Ramos (cell line): Measurements from ENCODE around the gene RHOBTB3.
"Not testable (repeated sequence)": the region's sequence is repeated elsewhere in the genome, so short reads cannot be mapped to it uniquely, and the experiment has no call there.

Source experiments
- in situ Hi-C: fragments of 300-500 bp; cut with MboI; formaldehyde crosslinking; loops from one replicate; pipeline ENCODE4 v1.14.3; 2022; ENCODE audit warnings: low sequenced_read_pairs; ENCODE audit not compliant: unreplicated experiment

RHOBTB3 gene

DNA sequence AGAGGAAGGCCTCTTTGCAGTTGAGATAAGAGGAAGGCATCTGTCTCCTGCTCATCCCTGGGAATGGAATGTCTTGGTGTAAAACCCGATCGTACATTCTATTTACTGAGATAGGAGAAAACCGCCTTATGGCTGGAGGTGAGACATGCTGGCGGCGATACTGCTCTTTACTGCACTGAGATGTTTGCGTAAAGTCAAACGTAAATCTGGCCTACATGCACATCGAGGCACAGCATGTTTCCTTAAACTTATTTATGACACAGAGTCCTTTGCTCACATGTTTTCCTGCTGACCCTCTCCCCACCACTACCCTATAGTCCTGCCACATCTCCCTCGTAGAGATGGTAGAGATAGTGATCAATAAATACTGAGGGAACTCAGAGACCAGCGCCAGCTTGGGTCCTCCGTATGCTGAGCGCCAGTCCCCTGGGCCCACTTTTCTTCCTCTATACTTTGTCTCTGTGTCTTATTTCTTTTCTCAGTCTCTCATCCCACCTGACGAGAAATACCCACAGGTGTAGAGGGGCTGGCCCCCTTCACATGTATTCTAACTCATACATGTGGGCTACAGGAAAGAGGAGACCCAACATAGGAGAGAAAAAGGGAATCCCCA, 80.4 kb downstream of the RHOBTB3 start:
- in situ Hi-C loops: not testable (repeated sequence)

- in situ Hi-C loops: no loop called here
Measured at GRCh38 chr5:95812074-95812471, 80.9 kb downstream of the RHOBTB3 start.

DNA sequence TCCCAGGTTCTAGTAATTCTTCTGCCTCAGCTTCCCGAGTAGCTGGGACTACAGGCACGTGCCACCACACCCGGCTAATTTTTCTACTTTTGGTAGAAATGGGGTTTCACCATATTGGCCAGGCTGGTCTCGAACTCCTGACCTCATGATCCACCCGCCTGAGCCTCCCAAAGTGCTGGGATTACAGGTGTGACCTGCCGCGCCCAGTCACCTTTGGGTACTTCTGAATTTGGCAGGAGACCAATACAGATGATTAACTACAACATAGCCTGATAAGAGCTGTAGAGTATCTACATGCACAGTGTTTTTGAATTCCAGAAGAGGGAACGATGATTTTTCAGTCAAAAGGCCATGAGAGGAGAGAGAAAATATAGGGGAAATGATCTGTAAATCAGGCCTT, 81.9 kb downstream of the RHOBTB3 start:
- in situ Hi-C loops: not testable (repeated sequence)

- in situ Hi-C loops: no loop called here
Measured at GRCh38 chr5:95815155-95815729, 84.1 kb downstream of the RHOBTB3 start.

DNA sequence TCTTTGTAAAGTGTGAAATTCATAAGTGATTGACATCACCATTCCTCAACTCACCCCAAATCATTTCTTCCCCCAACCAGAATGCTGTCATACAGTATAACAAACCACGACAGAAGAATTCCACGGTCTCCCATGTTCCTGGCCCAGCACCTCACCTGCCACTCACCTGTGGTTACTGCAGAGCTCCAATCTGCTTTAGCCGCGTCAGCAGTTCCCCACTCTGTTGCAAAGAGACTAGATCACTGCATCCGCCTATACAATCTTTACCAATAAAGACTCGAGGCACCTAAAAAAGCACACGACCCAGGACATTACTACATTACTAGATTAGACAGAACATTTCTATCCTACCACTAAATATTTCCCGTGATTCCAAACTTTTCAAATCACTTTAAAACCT, 85.2 kb downstream of the RHOBTB3 start:
- in situ Hi-C loops: no loop called here

DNA sequence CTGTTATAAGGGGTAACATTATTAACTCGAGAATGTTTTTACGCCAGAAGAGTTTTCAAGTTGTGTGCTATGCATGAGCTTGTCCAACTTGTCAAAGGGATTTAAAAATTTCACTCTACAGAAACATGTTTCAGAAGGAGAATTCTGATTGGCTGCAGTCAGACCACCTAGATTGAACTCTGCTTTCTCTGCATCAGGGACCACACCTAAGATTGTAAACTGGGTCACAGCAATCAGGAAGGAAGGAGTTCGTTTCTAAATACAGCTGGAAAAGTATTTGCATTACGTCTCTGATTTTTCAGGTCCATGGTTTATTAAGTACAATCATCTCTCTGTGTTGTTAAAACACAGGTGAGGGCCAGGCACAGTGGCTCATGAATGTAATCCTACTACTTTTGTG, 85.6 kb downstream of the RHOBTB3 start:
- in situ Hi-C loops: no loop called here

GRCh38 chr5:95817430-95817829, 86.3 kb downstream of the RHOBTB3 start:
- in situ Hi-C loops: no loop called here

GRCh38 chr5:95818181-95819147, 87.3 kb downstream of the RHOBTB3 start:
- in situ Hi-C loops: no loop called here

DNA sequence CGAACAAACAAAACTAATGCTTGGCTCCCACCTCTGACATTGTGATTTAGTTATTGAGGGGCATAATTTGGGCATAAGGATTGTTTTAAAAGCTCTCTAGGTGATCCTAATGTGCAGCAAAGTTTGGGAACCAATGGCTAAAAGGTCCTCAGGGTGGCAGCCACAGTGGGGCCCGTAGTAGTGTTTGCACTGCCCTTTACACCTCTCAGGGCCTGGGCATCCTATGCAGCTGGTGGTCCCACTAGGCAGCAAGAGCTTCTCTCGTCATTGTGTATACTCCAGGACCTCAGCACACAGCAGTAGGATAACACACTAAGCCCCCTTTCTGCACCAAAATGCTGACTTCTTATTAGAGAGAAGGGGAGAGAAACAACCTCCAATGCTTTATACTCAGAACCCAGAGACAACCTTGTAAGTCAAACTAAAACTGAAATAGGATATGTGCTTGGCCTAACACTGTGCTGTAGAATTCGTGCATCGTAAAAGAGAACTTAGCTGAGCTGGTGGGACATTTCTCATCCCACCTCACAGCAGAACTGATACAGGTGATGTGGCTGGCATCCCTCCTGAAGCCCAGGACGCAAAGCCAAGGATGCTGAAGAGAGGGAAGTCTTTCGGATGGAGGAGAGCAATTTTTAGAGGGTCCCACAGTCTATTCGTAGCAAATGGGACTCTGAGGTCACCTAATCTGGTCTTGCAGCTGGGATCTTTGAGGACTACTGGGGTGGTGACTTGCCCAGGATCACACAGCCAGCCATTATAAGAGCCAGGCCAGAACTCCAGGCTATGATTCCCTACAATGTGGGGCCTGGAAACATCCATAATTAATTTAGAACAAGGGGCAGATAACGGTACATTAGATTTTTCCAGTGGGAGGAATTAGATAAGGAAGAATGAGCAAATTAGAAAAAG, 90.2 kb downstream of the RHOBTB3 start:
- in situ Hi-C loops: no loop called here

DNA sequence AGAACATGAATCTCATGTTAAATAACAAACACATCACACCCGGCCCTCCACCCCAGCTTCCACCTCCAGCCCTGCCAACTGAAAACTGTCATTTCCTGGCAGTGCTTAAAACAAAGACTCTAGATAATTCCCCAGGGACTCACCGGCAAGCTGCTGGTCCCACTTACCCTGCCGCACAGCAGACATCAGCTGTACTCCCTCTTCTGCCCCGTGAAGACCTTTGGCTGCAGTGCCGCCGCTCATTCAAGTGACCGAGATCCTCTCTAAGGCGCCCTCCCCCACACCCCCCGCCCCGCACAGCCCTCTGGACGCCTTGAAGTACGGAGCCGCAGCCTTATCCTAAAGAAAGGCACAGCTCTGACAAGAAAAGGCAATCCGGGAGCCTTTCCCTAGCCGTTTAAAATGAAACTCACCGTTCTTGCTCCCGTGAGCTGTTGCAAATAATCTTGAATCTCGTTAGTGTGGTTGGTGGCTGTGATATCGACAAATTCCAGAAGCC, 91.0 kb downstream of the RHOBTB3 start:
- in situ Hi-C loops: no loop called here

- in situ Hi-C loops: no loop called here
Measured at GRCh38 chr5:95822542-95823181, 91.5 kb downstream of the RHOBTB3 start, which contains the start of gene GLRX. Gene GLRX, minus strand, starts transcription at chr5:95822726. Its CDS starts 64 bp downstream, at chr5:95822662.

DNA sequence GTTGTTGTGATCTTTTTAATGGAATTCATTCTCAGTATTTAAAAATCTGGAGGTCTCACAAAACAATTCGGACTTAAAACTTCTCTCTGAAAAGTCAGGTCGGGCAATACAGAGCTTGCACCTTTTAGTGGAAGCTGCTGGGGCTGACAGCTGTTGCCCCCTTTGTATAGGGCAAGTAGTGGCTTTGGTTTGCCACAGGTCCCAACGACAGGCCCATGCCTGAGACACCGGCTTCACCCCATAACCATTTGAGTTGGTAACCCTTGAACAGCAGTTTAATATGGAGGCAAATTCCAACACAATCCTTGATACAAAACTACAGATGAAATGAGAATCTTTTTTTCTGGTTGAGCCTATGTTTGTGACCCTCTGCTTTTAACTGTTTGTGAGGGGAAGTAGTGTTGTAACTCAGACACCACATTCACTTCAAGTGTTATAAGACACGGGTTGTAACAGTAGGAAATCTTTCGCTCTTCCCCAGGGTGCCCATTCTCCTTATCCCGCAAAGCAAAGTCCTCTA, 92.1 kb downstream of the RHOBTB3 start:
- in situ Hi-C loops: no loop called here

DNA sequence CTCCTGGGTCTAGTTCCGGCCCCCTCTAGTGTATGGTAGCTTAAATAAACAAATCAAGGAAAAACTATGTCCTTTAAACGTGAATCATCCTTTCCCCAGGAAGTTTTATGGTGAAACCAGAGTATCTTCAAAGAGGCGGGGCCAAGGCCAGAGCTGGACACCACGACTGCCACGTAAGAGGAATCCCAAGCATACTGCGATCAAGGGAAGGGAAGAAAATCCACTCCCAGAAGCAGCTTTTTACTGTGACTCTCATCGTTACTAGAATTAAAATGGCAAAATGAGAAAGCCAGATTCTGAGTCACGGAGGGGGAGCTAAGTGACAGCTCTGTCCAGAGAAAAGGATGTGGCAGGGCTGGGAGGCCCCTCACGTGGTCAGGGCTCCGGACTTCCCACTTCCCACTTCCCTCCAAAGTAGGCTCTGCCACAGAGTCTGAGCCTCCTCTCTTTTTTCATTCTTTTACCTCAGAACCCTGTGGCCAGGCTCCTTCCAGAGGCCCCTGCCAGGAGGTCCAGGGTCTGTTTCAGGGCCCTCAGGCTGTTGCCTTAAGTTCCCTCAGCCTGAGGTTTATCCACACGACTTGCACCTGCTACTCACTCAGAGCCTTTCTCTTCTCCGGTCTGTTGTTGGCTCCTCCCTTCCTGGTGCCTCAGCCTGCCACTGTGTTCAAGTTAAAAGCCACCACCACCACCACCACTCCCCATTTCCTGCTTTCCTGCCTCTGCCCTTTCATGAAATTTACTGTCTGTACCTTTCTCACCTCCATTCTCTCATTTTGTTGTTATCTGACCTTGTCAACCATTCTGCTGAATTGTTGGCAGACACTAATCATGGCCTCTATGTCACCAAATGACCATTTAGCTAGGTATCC, 92.8 kb downstream of the RHOBTB3 start:
- in situ Hi-C loops: no loop called here

DNA sequence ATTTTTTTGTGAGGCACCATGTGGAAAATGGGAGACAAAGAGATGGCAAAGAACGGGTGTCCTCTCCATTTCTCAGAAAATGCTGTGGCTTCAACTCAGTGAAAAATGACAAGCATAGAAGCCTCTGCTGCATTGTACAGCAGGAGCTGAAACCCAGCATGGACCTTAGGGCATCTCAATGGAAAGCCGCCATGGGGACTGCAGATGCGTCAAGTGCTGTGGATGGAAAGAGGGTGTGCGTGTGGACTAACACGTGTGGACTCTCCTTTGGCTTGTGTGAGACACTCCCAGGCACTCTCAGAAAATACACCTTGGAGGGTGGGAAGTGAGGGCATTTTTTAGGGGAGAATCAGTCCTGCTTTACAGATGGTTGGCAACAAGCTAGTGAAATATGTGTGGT, 93.6 kb downstream of the RHOBTB3 start:
- in situ Hi-C loops: no loop called here

DNA sequence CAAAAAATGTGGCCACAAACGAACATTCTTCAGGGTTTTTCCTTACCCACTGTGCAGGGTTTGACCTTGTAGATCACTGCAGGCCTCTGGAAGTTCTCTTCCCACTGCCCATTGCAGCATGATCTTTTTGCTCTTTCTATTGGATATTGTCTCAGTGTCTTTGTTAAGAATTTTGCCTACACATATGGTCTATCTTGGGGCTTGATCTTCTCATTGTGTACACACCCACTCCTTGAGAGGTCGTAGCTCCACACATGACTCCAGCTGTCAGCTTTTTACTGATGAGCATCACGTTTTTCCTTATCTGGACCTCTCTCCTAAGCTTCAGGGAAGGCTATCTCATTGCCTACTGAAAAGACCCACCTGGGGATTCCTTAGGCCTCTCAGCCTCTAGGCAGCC, 94.4 kb downstream of the RHOBTB3 start:
- in situ Hi-C loops: no loop called here

GRCh38 chr5:95826949-95827891, 96.1 kb downstream of the RHOBTB3 start:
- in situ Hi-C loops: no loop called here

GRCh38 chr5:95827892-95828246, 96.7 kb downstream of the RHOBTB3 start:
- in situ Hi-C loops: no loop called here
